HG02885 (cell line): ENCODE data around the gene GLIPR1L2.
"Not testable (repeated sequence)": the region's sequence is repeated elsewhere in the genome, so short reads cannot be mapped to it uniquely, and the experiment has no call there.

Experiments used
- ATAC-seq: cut with Tn5 transposase; IDR thresholded peaks from one replicate; pipeline ENCODE4 v1.9.1; 2021; ENCODE audit warnings: mild to moderate bottlenecking; ENCODE audit not compliant: unreplicated experiment, poor library complexity

GLIPR1L2 gene

DNA sequence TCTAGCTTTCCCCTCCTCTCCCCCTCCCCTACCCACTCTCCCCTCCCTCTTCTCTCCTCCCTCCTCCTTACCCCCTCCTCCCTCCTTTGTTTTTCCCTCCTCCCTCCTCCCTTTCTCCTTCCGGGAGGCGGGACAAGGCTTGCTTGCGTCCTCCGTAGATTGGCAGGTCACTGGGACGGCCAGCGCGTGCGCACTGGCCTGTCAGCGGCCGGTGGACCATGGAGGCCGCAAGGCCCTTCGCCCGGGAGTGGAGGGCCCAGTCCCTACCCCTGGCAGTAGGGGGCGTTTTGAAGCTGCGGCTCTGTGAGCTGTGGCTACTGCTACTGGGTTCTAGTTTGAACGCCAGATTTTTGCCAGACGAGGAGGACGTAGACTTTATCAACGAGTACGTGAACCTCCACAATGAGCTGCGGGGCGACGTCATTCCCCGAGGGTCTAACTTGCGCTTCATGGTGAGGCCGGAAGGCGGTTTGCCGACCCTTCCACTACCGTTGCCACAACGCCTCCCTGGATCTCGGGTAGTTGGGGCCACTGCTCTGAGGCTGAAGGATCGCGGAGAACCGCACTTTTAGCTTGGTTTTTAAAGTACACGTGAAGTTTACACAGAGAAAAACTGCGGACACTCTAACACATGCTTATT, at the start of gene GLIPR1L2:
TSS of gene GLIPR1L2 (plus strand) at position 191 of the 640 bp plus-strand sequence. CDS start at position 219, 28 bp downstream.
- peak; percentile 96 for ATAC-seq

DNA sequence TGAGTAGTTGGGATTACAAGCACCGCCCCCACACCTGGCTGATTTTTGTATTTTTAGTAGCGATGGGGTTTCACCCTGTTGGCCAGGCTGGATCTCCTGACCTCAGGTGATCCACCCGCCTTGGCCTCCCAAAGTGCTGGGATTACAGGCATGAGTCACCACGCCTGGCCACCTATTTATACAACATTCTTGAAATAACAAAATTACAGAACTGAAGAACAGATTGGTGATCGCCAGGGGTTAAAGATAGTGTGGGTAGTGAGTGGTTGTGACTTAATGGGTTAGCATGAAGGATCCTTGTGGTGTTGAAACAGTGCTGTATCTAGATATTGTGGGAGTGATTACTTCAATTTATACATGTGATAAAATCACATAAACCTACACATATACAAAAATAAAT, 49.0 kb upstream of the GLIPR1L2 start:
- no peak for ATAC-seq

DNA sequence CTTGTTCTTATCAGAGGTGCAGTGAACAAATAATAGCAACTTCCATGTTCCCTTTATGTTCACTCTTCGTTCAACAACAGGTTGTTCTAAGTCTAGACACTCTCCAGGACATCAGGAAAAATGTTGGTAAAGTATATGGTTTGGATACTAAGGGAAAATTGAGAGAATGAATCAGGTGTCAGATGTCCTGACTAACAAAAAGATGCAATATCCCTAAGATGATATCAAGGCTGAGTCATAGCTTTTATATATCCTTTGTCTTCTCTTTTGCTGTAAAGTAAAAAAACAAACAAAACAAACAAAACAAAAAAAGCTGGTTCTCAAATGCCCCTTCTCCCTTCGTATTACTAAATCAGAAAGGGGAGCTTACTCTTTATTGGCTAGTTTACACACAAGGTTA, 45.4 kb upstream of the GLIPR1L2 start:
- ATAC-seq: no peak

DNA sequence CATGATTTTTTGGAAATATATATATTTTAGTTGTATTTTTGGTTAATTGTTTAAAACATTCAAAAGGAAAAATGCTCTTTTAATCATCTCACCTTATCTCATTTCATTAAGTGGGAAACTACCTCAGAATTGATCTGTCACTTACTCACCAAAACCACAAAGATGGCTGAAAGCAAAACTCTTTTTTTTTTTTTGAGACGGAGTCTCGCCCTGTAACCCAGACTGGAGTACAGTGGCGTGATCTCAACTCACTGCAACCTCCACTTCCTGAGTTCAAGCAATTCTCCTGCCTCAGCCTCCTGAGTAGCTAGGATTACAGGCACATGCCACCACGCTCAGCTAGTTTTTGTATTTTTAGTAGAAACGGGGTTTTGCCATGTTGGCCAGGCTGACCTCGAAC, 44.7 kb upstream of the GLIPR1L2 start:
- not testable (repeated sequence) for ATAC-seq

DNA sequence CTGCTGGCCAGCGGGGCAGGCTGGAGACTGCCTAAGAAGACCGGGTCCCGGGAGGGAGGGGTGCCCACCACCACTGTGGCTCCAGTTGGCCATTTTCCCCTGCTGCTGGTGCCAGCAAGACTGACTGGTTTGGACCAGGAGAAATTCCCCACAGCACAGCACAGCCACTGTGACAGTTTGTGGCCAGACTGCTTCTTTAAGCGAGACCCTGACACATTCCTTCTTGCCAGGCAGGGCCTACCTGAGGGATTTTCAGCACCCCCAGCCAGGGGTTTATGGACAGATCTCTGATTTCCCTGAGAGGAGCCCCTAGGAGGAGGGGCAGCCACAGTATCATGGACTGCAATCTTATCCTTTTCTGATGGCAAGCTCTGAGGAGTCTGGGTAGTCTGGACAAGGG, 40.9 kb upstream of the GLIPR1L2 start:
- no peak for ATAC-seq

DNA sequence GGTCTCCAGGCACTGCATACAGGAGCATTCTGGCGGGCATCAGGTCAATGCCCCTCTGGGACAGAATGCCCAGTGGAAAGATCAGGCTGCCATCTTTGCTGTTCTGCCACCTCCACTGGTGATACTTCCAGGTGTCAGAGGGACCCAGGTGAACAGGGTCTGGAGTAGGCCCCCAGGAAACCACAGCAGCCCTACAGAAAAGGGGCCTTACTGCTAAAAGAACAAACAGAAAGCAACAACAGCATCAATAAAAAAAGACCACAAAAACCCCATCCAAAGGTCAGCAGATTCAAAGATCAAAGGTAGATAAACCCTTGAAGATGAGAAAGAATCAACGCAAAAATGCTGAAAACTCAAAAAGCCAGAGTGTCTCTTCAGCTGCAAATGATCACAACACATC, 40.5 kb upstream of the GLIPR1L2 start:
- no peak for ATAC-seq

DNA sequence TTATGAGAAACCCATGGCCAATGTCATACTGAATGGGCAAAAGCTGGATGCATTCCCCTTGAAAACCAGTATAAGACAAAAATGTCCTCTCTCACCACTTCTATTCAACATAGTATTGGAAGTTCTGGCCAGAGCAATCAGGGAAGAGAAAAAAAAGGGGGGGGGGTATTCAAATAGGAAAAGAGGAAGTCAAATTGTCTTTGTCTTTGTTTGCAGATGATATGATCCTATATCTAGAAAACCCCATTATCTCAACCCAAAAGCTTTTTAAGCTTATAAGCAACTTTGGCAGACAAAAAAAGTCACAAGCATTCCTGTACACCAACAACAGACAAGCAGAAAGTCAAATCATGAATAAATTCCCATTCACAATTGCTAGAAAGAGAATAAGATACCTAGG, 36.9 kb upstream of the GLIPR1L2 start:
- ATAC-seq: no peak

DNA sequence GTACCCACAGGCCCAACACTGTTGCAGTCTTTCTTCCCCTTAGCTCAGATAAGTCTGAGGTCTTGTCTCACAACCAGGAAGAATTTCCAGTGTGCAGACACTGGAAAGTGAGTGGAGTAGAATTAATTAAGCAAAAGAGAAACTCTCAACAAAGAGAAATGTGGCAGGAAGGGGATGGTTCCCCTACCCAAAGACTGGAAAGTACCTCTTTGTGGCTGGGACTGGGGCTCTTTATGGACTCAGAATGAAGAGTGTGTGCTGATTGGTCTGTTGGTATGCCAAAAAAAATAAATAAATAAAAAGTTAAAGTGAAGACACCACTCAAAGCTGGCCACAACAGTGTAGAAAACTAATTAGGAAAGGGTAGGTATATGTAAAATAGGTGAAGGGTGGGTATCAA, 30.0 kb upstream of the GLIPR1L2 start:
- ATAC-seq: no peak

DNA sequence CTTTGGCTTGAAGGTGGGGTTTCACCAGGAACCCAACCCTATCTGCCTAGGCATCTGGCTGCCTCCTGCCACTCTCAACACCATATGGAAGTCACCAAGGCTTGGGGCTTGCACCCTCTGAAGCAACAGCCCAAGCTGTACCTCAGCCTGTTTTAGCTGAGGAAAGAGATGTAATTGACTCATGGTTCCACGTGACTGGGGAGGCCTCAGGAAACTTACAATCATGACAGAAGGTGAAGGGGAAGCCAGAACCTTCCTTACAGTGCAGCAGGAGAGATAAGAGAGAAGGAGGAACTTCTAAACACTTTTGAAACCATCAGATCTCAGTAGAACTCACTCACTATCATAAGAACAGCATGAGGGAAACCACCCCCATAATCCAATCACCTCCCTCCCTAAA, 29.5 kb upstream of the GLIPR1L2 start:
- ATAC-seq: no peak

DNA sequence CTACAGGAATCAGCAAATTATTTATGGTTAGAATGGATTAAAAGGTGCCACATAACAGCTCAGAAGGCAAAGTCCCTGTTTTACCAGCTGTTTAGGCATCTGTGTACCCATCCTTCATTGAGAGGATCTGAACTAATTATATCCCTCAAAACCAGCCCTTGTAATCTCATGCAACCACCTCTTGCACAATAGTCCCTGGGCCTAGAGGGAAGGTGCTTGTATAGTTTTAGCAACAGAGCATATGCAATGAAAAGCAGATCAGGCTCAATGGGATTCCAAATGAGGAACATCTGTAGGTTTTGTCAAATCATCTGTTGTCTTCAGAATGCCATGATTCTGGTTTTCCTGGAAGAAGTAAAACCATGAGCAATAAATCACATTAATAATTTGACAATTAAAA, 26.0 kb upstream of the GLIPR1L2 start:
- no peak for ATAC-seq

DNA sequence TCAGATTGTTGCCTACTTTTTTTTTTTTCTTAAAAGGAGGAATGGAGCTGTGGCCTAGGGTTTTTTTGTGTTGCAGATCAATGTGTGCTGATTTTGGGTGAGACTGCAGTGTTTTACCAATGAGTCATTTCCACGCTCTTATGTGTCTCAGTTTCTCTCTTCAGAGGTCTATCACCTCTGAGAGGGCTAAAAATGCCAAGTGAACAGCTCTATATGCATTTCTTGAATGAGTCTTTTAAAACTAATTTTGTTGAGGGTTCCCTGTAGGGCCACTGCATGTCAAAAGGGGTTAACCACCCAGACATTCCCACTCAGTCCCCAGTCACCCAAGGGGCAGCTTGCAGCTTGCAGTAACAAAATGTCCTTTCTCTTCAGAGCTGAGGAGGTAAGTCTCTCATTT, 24.3 kb upstream of the GLIPR1L2 start:
- ATAC-seq: peak; percentile 73

DNA sequence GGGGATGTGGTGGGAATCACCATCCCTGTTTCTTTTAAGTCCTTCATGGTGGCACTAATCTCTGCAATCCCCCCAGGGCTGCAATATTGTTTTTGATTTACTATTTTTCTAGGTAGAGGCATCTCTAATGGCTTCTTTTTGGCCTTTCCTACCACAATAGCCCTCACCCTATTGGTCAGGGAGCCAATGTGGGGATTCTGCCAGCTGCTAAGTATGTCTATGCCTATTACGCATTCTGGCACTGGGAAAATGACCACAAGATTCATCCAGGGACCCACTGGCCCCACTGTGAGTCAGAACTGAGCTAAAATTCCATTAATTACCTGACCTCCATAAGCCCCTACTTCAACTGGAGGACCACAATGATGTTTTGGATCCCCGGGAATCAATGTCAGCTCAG, 15.9 kb upstream of the GLIPR1L2 start:
- no peak for ATAC-seq

DNA sequence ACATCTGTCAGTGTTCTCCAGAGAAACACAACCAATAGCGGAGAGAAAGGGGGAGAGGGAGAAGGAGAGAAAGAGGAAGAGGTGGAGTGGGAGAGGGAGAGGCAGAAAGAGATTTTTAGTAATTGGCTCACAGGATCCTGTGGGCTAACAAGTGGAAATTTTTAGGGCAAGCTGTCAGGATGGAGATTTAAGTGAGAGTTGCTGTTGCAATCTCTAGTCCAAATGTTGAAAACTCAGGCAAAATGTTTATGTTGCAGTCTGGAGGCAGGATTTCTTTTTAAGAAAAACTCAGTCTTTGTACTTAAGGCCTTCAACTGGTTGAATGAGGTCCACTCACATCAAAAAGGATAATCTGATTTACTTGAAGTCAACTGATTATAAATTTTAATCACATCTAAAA, 12.5 kb upstream of the GLIPR1L2 start:
- ATAC-seq: no peak

DNA sequence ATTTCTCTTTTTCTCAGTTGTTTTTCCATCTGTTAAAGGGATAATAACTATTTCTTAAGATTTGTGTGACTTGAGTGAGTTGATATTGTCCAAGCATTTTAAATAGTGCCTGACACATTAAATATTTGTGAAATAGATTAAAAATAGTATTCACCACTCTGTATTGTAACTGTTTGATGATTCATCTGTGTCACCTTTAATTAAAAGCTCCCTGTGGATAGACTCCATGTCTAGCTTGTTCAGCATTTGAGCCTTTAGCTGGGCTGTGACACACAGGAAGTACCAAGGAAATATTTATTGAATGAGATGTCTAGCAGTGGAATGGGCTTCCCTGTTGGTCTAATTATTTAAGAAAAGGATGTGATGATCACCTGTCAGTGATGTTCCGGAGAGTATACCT, 1.8 kb upstream of the GLIPR1L2 start:
- no peak for ATAC-seq

DNA sequence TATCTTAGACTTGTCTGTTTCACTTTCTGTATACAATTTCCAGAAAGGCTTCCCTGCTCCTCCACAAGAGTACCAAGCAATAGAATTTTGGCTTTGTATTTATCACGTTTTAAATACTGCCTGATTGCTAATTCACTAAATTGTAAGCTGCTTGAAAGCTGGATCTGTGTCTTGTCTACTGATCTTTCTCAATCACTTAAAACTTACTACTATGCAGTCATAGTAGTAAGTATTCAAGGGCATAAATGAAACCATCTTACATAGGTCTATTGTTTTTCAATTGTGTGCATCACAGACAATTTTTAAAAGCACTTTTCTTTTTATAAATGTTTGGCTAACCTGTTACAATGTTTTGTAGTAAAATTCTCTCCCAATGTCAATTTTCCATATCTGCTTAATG, 1.2 kb upstream of the GLIPR1L2 start:
- ATAC-seq: no peak

DNA sequence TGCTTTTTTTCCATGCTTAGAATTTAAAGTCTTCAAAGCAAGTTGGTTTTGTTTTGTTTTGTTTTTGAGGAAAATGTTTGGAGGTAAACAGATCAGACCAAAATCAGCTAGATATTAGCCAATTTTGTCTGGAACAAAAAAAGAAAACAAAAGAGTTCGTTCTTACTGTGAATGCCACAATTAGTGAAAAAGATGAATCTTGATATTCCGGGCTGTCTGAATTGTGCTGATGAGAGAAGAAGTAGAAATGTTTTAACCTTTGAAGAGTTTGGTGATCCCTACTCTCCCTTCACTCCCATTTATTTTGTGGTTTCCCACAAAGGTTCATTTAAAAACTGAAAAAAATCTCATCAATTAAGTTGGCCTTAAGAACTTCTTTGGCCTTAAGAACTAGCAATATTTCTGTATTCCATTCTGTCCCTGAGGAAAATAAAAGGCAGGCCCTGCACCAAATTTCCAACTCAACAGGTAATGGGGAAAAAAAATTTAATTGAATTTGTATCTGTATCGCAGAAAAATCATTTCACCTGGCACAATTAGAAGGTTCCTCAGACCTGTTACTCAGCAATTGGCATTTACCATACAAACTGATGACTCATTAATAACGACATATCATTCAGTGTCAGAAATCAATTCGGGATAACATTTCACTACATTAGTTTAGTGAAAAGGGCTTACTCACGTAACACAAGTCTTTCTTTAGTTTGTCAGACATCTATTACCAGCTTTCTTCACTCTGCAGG, 562 bp upstream of the GLIPR1L2 start:
- no peak for ATAC-seq

DNA sequence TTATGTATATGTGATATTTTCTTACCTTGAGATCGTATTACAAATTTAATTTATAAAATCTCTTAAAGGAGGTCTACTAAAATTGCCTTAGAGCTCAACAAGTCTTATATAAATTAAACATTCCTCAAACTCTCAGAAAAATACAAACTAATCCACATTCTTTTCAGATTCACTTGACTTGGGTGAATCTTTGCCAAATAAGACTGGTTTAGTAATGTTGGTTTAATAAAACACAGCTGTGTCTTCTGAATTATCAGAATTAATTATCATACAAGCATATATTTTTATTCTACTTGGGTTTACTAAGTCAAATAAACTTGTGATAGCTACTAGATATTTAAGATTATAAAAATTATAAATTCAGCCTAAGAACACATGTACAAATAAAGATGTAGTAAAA, 13.3 kb downstream of the GLIPR1L2 start:
- no peak for ATAC-seq

DNA sequence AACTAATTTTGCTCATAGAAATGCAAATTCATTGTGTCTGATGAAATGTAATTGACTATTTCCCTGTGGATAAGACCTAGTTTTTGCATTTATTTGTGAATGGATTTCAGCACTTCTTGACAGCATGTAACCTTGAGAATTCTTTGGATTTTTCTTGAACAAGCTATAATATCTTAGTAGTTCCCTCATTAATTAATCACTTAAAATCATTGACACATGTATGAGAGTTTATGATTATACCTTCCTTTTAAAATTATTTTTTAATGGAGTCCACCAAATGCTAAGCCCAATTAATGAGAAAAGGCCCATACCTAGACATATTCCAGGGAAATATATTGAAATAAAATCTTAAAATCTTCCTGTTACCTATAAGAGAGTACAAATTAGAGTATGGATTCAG, 16.8 kb downstream of the GLIPR1L2 start:
- ATAC-seq: no peak

DNA sequence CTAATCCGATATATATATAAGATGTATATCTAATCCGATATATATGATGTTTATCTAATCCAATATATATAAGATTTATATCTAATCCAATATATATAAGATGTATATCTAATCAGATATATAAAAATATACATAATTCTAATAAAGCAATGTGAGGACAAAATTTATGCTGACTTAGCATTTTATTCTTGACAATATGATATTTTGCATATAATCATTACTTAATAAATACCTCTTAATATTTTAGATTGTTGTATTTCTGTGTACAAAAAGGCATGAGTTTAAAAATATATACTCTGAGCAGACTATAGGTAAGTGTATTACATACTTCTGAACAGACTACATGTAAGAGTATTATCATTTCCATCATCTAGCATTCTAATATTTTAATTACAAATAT, 18.9 kb downstream of the GLIPR1L2 start:
- ATAC-seq: no peak

DNA sequence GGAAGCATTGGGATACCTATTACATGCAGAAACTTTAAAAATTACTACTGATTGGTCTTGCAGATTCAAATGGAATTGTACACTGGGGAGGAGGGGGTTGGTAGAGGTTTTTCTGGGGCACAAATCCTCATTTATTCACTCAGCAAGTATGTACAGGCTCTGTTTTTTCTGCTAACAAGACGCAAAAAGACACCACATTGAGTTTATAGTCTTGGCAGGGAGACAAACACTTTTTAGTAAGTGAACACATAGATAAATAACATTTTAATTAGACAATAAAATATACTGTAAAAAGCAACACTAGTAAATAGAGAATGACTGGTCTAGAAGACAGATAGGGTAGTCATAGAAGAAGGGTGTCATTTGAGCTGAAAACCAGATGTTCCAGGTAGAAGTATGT, 23.8 kb downstream of the GLIPR1L2 start:
- no peak for ATAC-seq

DNA sequence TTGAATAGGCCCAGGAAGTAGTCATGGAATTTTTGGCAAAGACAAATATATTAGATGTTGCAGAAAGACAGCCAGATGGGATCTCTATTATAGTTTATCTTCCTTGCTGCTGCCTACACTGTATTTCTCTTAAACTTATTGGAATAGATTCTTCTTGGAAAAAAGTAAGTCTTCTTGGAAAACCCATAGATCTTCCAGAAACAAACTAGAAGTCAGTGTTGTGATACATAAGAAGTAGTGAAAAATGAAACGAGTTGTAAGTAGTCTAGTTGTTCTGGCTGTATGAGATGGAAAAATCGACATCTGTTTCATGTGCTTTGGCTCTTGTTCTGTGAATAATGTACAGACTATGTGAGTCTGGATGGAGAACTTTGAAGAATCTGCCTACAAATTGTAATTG, 29.0 kb downstream of the GLIPR1L2 start:
- no peak for ATAC-seq

DNA sequence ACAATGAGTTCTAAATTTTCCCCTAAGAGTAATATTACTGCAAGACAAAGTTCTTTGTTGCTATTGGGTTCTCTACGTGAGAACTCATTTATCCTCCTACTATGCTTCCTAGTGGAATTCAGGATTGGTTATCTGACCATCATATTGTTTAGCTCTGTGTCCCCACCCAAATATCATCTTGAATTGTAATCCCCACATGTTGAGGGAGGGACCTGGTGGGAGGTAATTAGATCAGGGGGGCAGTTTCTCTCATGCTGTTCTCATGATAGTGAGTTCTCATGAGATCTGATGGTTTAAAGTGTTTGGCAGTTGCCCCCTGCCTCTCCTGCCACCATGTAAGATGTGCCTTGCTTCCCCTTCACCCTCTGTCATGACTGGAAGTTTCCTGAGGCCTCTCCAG, 36.6 kb downstream of the GLIPR1L2 start:
- ATAC-seq: no peak
